GM12892 (cell line): ENCODE results near the gene EPB41L4A.

Experiments
- POLR2A ChIP-seq: IDR thresholded peaks from 2 replicates; pipeline ENCODE4 v1.6.1; 2011; ENCODE audit warnings: low read depth, low read length, control low read depth
- TAF1 ChIP-seq: IDR thresholded peaks from 2 replicates; pipeline ENCODE4 v1.6.1; 2011; ENCODE audit warnings: low read depth, mild to moderate bottlenecking, control low read depth, low read length, borderline replicate concordance

- TF ChIP-seq POLR2A (no peak), TAF1 (no peak)
Measured at GRCh38 chr5:112253478-112254250, 165.4 kb downstream of the EPB41L4A start.
